ENCODE data around the gene PPP1R3G.
"Not testable (repeated sequence)": the region's sequence is repeated elsewhere in the genome, so short reads cannot be mapped to it uniquely, and the experiment has no call there.

Gene PPP1R3G

GRCh38 chr6:5116243-5116991 lies 31.3 kb downstream of the PPP1R3G start:
- DNase-seq (ENCODE audit: low read depth in 2 of 3, low spot score in 1 of 3), result no peak

GRCh38 chr6:5119090-5119951 lies 34.2 kb downstream of the PPP1R3G start:
- no peak for DNase-seq (ENCODE audit: low read depth in 2 of 3, low spot score in 1 of 3)

DNA sequence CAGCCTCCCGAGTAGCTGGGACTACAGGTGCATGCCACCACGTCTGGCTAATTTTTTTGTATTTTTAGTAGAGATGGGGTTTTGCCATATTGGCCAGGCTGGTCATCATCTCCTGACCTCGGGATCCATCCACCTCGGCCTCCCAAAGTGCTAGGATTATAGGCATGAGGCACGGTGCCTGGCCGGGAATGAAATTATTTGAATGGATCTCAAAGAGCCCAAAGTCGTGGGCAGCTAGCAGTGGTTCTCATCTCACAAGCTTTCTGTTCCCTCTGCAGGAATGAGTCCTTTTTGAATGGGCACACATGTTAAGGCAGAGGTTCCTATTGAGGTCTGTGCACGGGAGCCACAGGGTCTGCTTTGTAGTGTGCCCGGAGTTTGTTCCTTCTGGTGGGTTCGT lies 34.9 kb downstream of the PPP1R3G start:
- no peak for DNase-seq (ENCODE audit: low read depth in 2 of 3, low spot score in 1 of 3)

DNA sequence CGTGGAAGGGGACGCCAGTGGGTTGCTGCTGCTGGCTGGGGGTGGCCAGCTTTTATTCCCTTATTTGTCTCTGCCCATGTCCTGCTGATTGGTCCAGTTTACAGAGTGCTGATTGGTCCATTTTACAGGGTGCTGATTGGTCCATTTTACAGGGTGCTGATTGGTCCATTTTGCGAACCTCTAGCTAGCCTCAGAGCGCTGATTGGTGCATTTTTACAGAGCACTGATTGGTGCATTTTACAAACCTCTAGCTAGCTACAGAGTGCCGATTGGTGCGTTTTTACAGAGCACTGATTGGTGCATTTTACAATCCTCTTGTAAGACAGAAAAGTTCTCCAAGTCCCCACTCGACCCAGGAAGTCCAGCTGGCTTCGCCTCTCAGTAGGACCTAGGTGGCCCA lies 35.4 kb downstream of the PPP1R3G start:
- not testable (repeated sequence) for DNase-seq (ENCODE audit: low read depth in 2 of 3, low spot score in 1 of 3)

- DNase-seq (ENCODE audit: low read depth in 2 of 3, low spot score in 1 of 3), result no peak
These were observed 36.3 kb downstream of the PPP1R3G start for GRCh38 chr6:5121479-5121878.

- DNase-seq (ENCODE audit: low read depth in 2 of 3, low spot score in 1 of 3), result no peak
These were observed 36.8 kb downstream of the PPP1R3G start for GRCh38 chr6:5121956-5122355.

DNA sequence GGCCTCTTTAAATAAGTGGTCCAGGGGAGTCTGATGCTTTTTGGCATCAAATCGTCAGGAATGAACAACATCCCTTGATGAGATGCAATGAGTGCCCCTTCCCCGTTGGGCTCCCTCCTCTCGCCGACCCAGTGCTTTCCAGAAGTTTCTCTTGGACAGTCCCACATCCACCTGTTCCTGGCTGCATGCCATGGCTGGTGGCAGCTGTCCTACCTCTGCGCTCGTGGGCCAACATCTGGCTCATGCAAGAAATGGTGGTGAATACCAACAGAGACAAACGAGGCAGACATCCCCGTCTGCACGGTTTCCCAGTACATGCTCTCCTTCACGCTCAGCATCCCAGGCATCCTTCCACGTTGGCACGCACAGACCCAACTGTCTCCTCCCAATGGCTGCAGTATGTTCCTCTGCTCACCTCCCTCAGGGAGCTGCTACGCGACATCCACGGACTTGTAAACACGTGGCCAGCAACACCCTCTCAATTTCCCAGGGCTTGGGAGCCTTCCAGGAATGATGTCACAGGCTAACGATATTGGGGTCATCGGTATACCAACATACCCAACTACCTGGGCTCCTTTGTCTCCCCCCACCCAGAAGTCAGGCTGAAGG lies 37.5 kb downstream of the PPP1R3G start:
- DNase-seq (ENCODE audit: low read depth in 2 of 3, low spot score in 1 of 3), result no peak

DNA sequence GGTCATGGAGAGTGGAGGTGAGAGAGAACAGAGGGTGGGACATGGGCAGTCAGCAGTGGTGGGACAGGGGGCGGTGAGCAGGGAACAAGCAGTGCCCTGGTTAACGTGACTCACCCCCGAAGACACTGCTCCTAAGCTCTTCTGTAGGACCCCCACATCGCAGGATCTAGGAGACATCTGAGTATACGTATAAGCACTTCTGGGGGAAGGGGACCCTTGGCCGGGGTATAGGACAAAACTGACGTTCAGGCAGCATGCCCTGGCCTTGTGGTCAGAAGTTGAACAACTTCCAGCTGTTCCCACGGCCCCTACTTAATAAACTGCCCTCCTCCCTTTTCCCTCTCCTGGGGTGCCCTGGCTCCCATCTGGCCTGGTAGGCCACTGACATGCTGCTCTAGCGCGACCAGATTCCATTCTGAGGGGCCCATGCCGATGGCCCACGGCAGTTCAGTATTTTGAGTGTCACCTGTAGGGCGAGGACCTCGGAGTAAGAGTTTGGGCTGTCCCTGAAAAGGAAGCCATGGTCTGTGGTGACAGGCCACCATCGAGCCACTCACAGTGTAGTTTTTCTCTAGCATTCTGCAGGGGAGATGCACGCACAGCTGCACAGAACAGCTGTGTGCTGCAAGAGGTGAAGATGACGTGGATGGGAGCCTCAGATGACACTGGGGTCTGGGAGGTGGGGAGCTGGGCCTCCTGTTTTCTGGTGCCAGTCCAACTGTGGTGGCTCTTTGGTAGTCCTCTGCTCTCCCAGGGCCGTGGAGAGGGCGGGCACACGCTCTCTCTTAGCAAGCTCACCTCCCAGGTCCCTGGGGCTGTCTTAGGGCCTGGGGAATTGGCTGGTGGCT lies 38.4 kb downstream of the PPP1R3G start:
- no peak for DNase-seq (ENCODE audit: low read depth in 2 of 3, low spot score in 1 of 3)

GRCh38 chr6:5124526-5124925 lies 39.4 kb downstream of the PPP1R3G start:
- no peak for DNase-seq (ENCODE audit: low read depth in 2 of 3, low spot score in 1 of 3)

DNA sequence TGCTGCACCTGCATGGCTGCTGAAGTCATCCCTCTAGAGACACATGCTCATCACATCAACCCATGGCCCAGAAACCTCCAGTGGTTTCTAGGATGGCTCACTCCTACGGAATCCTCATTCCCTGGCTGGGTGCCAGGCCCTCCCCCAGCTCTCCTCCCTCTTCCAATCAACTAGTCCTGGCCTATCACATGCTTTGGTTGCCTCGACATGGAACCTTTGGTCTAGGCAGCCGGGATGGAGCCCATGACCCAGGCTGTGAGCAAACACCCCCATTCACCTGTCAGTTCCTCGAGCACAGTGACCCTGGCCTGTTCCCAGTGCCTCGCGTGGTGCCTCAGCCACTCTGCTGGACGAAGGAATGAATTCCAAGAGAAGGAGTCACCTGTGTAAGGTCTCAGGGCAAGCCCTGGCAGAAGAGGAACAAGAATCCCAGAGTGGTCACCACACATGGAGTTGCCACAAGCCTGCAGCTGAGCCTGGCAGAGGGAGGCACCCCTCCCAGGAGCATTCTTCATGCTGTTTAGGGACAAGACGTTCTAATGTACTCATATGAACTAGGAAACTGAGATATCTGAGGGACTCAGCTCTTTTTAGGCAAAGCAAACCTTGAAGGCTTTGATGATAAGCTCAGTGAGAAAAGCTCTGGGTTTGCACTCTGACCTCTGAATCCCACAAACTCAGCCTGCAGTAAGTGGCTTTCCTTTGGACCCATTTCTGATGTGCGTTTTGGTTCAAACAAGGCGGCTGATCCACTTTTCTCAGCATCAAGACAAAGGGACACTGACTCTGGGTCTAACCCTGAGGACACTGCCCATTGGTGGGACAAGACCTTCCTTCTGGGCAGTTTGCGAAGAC lies 40.2 kb downstream of the PPP1R3G start:
- DNase-seq (ENCODE audit: low read depth in 2 of 3, low spot score in 1 of 3), result no peak

- DNase-seq (ENCODE audit: low read depth in 2 of 3, low spot score in 1 of 3), result no peak
These were observed 41.1 kb downstream of the PPP1R3G start for GRCh38 chr6:5126214-5126613.

DNA sequence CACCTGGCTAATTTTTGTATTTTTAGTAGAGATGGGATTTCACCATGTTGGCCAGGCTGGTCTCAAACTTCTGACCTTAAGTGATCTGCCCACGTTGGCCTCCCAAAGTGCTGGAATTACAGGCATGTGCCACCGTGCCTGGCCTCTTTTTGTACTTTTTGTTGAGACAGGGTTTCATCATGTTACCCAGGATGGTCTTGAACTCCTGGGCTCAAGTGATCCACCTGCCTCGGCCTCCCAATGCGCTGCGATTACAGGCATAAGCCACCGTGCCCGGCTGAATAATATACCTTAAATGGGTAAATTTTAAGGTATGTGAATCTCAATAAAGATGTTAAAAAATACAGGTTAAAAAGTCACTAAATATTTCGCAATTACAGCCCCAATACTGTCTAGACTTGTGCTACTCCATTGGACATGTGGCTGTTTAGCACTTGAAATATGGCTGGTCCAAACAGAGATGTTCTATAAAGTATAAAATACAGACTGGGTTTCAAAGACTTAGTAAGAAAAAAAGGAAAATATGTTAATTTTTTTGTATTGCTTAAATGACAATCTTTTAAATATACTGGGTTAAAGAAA lies 42.1 kb downstream of the PPP1R3G start:
- DNase-seq (ENCODE audit: low read depth in 2 of 3, low spot score in 1 of 3), result no peak

- DNase-seq (ENCODE audit: low read depth in 2 of 3, low spot score in 1 of 3), result no peak
These were observed 43.2 kb downstream of the PPP1R3G start for GRCh38 chr6:5128351-5128750.

- DNase-seq (ENCODE audit: low read depth in 2 of 3, low spot score in 1 of 3), result no peak
These were observed 45.2 kb downstream of the PPP1R3G start for GRCh38 chr6:5130135-5130866.

DNA sequence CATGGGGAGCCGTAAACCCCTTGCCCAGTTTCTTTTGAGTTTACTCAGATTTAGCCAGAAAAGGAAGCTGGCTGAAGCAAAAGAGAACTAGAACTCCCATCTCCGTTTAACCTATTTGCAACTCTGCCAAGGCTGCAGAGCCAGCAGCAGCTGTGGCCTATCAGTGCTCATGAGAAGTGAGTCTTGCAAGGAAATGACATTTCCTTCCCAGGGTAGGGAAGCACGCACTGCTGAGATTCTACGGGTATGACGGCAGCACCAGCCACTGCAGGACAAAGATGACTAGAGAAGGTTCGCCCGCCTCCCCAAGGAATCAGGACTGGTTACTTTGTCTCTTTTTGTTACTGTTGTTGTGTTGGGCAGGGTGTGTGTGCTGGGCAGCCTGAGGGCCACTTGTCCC lies 47.6 kb downstream of the PPP1R3G start:
- no peak for DNase-seq (ENCODE audit: low read depth in 2 of 3, low spot score in 1 of 3)

- DNase-seq (ENCODE audit: low read depth in 2 of 3, low spot score in 1 of 3), result no peak
These were observed 48.8 kb downstream of the PPP1R3G start for GRCh38 chr6:5133943-5134342.

DNA sequence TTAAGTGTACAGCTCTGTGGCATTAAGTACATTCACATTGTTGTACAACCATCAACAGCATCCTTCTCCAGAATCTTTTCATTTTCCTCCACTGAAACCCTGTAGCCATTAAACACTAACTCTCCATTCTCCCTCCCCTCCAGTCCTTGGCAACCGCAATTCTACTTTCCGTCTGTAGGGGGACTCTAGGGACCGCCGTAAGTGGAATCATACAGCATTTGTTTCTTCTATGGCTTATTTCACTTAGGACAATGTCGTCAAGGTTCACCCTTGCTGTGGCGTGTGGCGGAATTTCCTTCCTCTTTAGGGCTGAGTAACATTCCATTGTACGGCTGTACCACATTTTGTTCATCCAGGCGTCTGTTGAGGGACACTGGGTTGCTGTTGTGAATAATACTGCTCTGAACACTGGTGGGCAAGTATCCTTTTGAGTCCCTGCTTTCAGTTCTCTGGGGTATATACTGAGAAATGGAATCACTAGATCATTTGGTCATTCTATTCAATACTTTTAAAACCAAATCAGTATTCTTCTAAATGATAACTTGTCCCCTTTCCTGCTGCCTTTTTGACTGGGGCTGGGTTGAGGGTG lies 50.7 kb downstream of the PPP1R3G start:
- DNase-seq (ENCODE audit: low read depth in 2 of 3, low spot score in 1 of 3), result peak; percentile 17 to 52 (median 21)

DNA sequence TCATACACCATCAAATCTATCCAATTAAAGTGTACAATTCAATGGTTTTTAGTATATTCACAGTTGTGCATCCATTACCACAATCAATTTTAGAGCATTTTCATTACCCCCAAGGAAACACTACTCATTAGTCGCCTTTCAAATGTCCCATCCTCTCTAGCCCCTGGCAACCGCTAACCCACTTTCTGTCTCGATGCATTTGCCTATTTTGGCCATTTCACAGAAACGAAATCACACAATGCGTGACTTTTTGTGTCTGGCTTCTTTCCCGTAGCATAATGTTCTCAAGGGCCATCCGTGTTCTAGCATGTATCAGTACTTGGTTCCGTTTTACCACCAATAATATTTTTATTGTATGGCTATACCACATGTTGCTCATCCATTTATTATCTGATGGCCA lies 51.7 kb downstream of the PPP1R3G start:
- DNase-seq (ENCODE audit: low read depth in 2 of 3, low spot score in 1 of 3), result no peak

All from stimulated activated CD4-positive, alpha-beta T cell treated with anti-CD3 and anti-CD28 coated beads, Interleukin-12 subunit alpha, Interleukin-12 subunit beta, amount 100 ng/mL, for 48 hours (primary cell).